GM21515 (cell line): ENCODE measurements around the gene TCERG1L.
"Not testable (repeated sequence)": the region's sequence is repeated elsewhere in the genome, so short reads cannot be mapped to it uniquely, and the experiment has no call there.

ENCODE experiments used
- ATAC-seq: cut with Tn5 transposase; IDR thresholded peaks from one replicate; pipeline ENCODE4 v1.9.1; 2021; ENCODE audit not compliant: unreplicated experiment

TCERG1L gene

GRCh38 chr10:131249238-131249954 is 62.1 kb downstream of the TCERG1L start:
- ATAC-seq = no peak

- ATAC-seq = no peak
Observed at GRCh38 chr10:131248376-131249165, 63.0 kb downstream of the TCERG1L start.

GRCh38 chr10:131247873-131248272 is 63.6 kb downstream of the TCERG1L start:
- no peak for ATAC-seq

- no peak for ATAC-seq
Observed at GRCh38 chr10:131246775-131247174, 64.7 kb downstream of the TCERG1L start.

GRCh38 chr10:131246089-131246488 is 65.4 kb downstream of the TCERG1L start:
- ATAC-seq = no peak

- no peak for ATAC-seq
Observed at GRCh38 chr10:131245475-131246059, 66.0 kb downstream of the TCERG1L start.

- no peak for ATAC-seq
Observed at GRCh38 chr10:131244836-131245235, 66.7 kb downstream of the TCERG1L start.

GRCh38 chr10:131243076-131243475 is 68.4 kb downstream of the TCERG1L start:
- ATAC-seq = no peak

GRCh38 chr10:131242007-131242406 is 69.5 kb downstream of the TCERG1L start:
- no peak for ATAC-seq

- no peak for ATAC-seq
Observed at GRCh38 chr10:131240691-131241090, 70.8 kb downstream of the TCERG1L start.

- no peak for ATAC-seq
Observed at GRCh38 chr10:131239926-131240325, 71.6 kb downstream of the TCERG1L start.

GRCh38 chr10:131239450-131239849 is 72.1 kb downstream of the TCERG1L start:
- ATAC-seq = no peak

GRCh38 chr10:131238669-131239280 is 72.7 kb downstream of the TCERG1L start:
- no peak for ATAC-seq

- ATAC-seq = no peak
Observed at GRCh38 chr10:131237991-131238651, 73.4 kb downstream of the TCERG1L start.

- not testable (repeated sequence) for ATAC-seq
Observed at GRCh38 chr10:131234606-131235005, 76.9 kb downstream of the TCERG1L start.

- no peak for ATAC-seq
Observed at GRCh38 chr10:131233611-131234258, 77.8 kb downstream of the TCERG1L start.

GRCh38 chr10:131231965-131232541 is 79.5 kb downstream of the TCERG1L start:
- ATAC-seq = no peak

GRCh38 chr10:131231323-131231964 is 80.1 kb downstream of the TCERG1L start:
- ATAC-seq = no peak

- no peak for ATAC-seq
Observed at GRCh38 chr10:131230641-131231322, 80.7 kb downstream of the TCERG1L start.
